ENCODE data around the gene ATOSB. TPM values are rescaled to one million over a fixed set of nuclear protein-coding genes. Genes with fewer than 3 reads are reported as not detected.
A peak's percentile ranks its signal among the peaks of the same experiment; 100 is the strongest.

The ATOSB gene
- 22.3 TPM for polyA plus RNA-seq (2013, experiment 1 of 2)
- polyA plus RNA-seq (2013, experiment 2 of 2), result 22.3 TPM

GRCh38 chr9:35115680-35116538 is at the start of gene ATOSB:
ATOSB (minus strand) TSS chr9:35115862; CDS start chr9:35108274, 7,588 bp downstream.
- H3K36me3 ChIP-seq (replicated peaks in 1 of 2; ENCODE audit: control insufficient read depth in 2 of 2, insufficient read depth in 2 of 2, low read length in 2 of 2), result no peaks in the 10 kb centered on the region
- no peak within 1 kb of the TSS for H2BK12ac ChIP-seq (ENCODE audit: low read length)
- peak within 1 kb of the TSS; percentile 73 for H3K14ac ChIP-seq (ENCODE audit: low read length)
- peak within 1 kb of the TSS; percentile 45 for H3K23ac ChIP-seq (ENCODE audit: low read depth, low read length, poor library complexity)
- H2AFZ ChIP-seq (ENCODE audit: low read length), result peak within 1 kb of the TSS; percentile 81
- WGBS, 2 donors (ENCODE audit: extremely low coverage in 2 of 2, insufficient read length in 2 of 2, insufficient replicate concordance in 1 of 2), result no CpG with 5 or more reads among the region's 54 CpGs
- H2BK120ac ChIP-seq (ENCODE audit: low read depth, low read length), result peak within 1 kb of the TSS; percentile 83
- H4K91ac ChIP-seq (ENCODE audit: low read depth, low read length, poor library complexity), result peak within 1 kb of the TSS; percentile 79
- peak within 1 kb of the TSS; percentile 92 for H3K4me2 ChIP-seq (ENCODE audit: insufficient read depth, low read length, poor library complexity, severe bottlenecking)
- H3K27ac ChIP-seq (replicated peaks; ENCODE audit: low read length), result peak within 1 kb of the TSS; percentile 100
- H3K4ac ChIP-seq (ENCODE audit: low read length), result no peak within 1 kb of the TSS
- H3K79me1 ChIP-seq (ENCODE audit: low read depth, low read length), result peaks cover 7% of the 10 kb centered on the region
- peak; percentile 99 for DNase-seq (ENCODE audit: low spot score)
- peak within 1 kb of the TSS; percentile 82 to 85 for H3K4me3 ChIP-seq (ENCODE audit: low read length in 2 of 2)
- H2BK5ac ChIP-seq (ENCODE audit: low read length), result peak within 1 kb of the TSS; percentile 69
- peaks cover 23 to 26% of the 10 kb centered on the region in 2 donors for H3K4me1 ChIP-seq (ENCODE audit: control insufficient read depth in 2 of 2, insufficient read depth in 1 of 2, low read depth in 1 of 2, low read length in 2 of 2)
- H2BK15ac ChIP-seq (ENCODE audit: low read length), result peak within 1 kb of the TSS; percentile 23
- H4K8ac ChIP-seq (ENCODE audit: low read depth, low read length), result no peak within 1 kb of the TSS
- no peaks in the 10 kb centered on the region for H3K9me3 ChIP-seq (replicated peaks in 1 of 2; ENCODE audit: control insufficient read depth in 2 of 2, insufficient read depth in 1 of 2, low read depth in 1 of 2, low read length in 2 of 2)
- H3K27me3 ChIP-seq (ENCODE audit: control insufficient read depth in 3 of 3, insufficient read depth in 3 of 3, low read depth in 1 of 3, low read length in 3 of 3), result peaks cover 0 to 3% (median 0%) of the 10 kb centered on the region in 3 experiments
- peak within 1 kb of the TSS; percentile 53 for H2AK5ac ChIP-seq (ENCODE audit: low read depth, low read length)
- H3K9ac ChIP-seq (ENCODE audit: low read depth, low read length, poor library complexity), result peak within 1 kb of the TSS; percentile 97
- peak within 1 kb of the TSS; percentile 91 for H3K18ac ChIP-seq (ENCODE audit: low read length)

DNA sequence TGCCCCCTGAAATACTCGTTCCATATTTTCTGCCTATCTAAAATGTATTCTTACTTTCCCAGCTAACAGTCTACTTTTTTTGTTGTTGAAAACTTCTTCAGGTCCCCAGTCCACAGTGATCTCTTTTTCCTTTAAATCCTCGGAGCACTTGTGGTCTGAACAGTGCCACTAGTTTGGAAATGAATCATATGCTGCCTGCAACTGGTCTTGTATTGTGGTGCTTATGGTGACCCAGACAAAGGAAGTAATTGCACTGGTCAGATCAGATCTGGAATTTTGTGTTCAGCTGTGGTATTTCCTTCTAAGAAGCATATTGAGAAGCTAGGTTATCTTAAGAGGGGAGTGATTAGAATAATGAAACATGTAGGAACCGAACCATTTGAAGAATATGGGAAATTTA is 49.0 kb upstream of the ATOSB start:
- H4K91ac ChIP-seq (ENCODE audit: low read depth, low read length, poor library complexity), result no peak overlapping the region
- no peak overlapping the region for H2BK15ac ChIP-seq (ENCODE audit: low read length)
- H3K36me3 ChIP-seq (replicated peaks in 1 of 2; ENCODE audit: control insufficient read depth in 2 of 2, insufficient read depth in 2 of 2, low read length in 2 of 2), result no peaks in the 10 kb centered on the region
- H3K4me2 ChIP-seq (ENCODE audit: insufficient read depth, low read length, poor library complexity, severe bottlenecking), result no peak overlapping the region
- no peak for DNase-seq (ENCODE audit: low spot score)
- H3K18ac ChIP-seq (ENCODE audit: low read length), result no peak overlapping the region
- H2BK12ac ChIP-seq (ENCODE audit: low read length), result no peak overlapping the region
- no peaks in the 10 kb centered on the region for H3K27me3 ChIP-seq (ENCODE audit: control insufficient read depth in 3 of 3, insufficient read depth in 3 of 3, low read depth in 1 of 3, low read length in 3 of 3)
- no peak overlapping the region for H3K9ac ChIP-seq (ENCODE audit: low read depth, low read length, poor library complexity)
- no peak overlapping the region for H2AFZ ChIP-seq (ENCODE audit: low read length)
- H4K8ac ChIP-seq (ENCODE audit: low read depth, low read length), result no peak overlapping the region
- H3K27ac ChIP-seq (replicated peaks; ENCODE audit: low read length), result no peak overlapping the region
- WGBS, 2 donors (ENCODE audit: extremely low coverage in 2 of 2, insufficient read length in 2 of 2, insufficient replicate concordance in 1 of 2), result no CpG with 5 or more reads among the region's 3 CpGs
- no peak overlapping the region for H2AK5ac ChIP-seq (ENCODE audit: low read depth, low read length)
- H3K23ac ChIP-seq (ENCODE audit: low read depth, low read length, poor library complexity), result no peak overlapping the region
- no peak overlapping the region for H3K4me3 ChIP-seq (ENCODE audit: low read length in 2 of 2)
- no peak overlapping the region for H2BK5ac ChIP-seq (ENCODE audit: low read length)
- no peak overlapping the region for H2BK120ac ChIP-seq (ENCODE audit: low read depth, low read length)
- no peaks in the 10 kb centered on the region for H3K79me1 ChIP-seq (ENCODE audit: low read depth, low read length)
- H3K14ac ChIP-seq (ENCODE audit: low read length), result no peak overlapping the region
- H3K9me3 ChIP-seq (replicated peaks in 1 of 2; ENCODE audit: control insufficient read depth in 2 of 2, insufficient read depth in 1 of 2, low read depth in 1 of 2, low read length in 2 of 2), result no peaks in the 10 kb centered on the region
- H3K4me1 ChIP-seq (ENCODE audit: control insufficient read depth in 2 of 2, insufficient read depth in 1 of 2, low read depth in 1 of 2, low read length in 2 of 2), result peaks cover 2 to 7% of the 10 kb centered on the region in 2 donors
- H3K4ac ChIP-seq (ENCODE audit: low read length), result no peak overlapping the region

DNA sequence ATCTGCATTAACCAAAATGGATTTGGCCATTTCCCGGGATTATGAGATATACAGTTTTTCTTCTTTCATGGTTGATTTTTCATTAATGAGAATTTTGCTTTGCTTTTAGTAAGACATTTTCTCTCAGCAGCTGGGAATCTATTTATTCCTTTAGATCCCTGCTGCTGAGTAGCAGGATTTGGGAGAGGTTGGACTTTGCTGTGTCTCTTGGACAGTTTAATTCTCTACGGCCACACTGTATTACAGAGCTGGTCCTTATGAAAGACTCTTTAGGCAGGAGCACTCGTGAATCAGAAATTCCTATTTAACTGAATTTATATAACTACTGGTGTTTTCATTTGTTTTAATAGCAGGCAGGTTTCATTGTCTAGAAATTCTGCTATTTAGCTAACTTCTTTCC is 47.8 kb upstream of the ATOSB start:
- Histone ChIP-seq H3K18ac (ENCODE audit: low read length) (no peak overlapping the region), H3K9ac (ENCODE audit: low read depth, low read length, poor library complexity) (no peak overlapping the region), H2BK15ac (ENCODE audit: low read length) (no peak overlapping the region), H3K79me1 (ENCODE audit: low read depth, low read length) (no peaks in the 10 kb centered on the region), H2BK120ac (ENCODE audit: low read depth, low read length) (no peak overlapping the region), H3K4me1 (ENCODE audit: control insufficient read depth in 2 of 2, insufficient read depth in 1 of 2, low read depth in 1 of 2, low read length in 2 of 2) (peaks cover 2 to 7% of the 10 kb centered on the region in 2 donors), H2AK5ac (ENCODE audit: low read depth, low read length) (no peak overlapping the region), H4K91ac (ENCODE audit: low read depth, low read length, poor library complexity) (no peak overlapping the region), H3K27ac (replicated peaks; ENCODE audit: low read length) (no peak overlapping the region), H3K27me3 (ENCODE audit: control insufficient read depth in 3 of 3, insufficient read depth in 3 of 3, low read depth in 1 of 3, low read length in 3 of 3) (no peaks in the 10 kb centered on the region), H3K4ac (ENCODE audit: low read length) (no peak overlapping the region), H4K8ac (ENCODE audit: low read depth, low read length) (no peak overlapping the region), H2AFZ (ENCODE audit: low read length) (no peak overlapping the region), H2BK12ac (ENCODE audit: low read length) (no peak overlapping the region), H3K4me3 (ENCODE audit: low read length in 2 of 2) (no peak overlapping the region), H3K14ac (ENCODE audit: low read length) (no peak overlapping the region), H2BK5ac (ENCODE audit: low read length) (no peak overlapping the region), H3K23ac (ENCODE audit: low read depth, low read length, poor library complexity) (no peak overlapping the region), H3K9me3 (replicated peaks in 1 of 2; ENCODE audit: control insufficient read depth in 2 of 2, insufficient read depth in 1 of 2, low read depth in 1 of 2, low read length in 2 of 2) (no peaks in the 10 kb centered on the region), H3K4me2 (ENCODE audit: insufficient read depth, low read length, poor library complexity, severe bottlenecking) (no peak overlapping the region), H3K36me3 (replicated peaks in 1 of 2; ENCODE audit: control insufficient read depth in 2 of 2, insufficient read depth in 2 of 2, low read length in 2 of 2) (no peaks in the 10 kb centered on the region)
- DNase-seq (ENCODE audit: low spot score), result no peak
- no CpG with 5 or more reads among the region's 3 CpGs for WGBS, 2 donors (ENCODE audit: extremely low coverage in 2 of 2, insufficient read length in 2 of 2, insufficient replicate concordance in 1 of 2)

DNA sequence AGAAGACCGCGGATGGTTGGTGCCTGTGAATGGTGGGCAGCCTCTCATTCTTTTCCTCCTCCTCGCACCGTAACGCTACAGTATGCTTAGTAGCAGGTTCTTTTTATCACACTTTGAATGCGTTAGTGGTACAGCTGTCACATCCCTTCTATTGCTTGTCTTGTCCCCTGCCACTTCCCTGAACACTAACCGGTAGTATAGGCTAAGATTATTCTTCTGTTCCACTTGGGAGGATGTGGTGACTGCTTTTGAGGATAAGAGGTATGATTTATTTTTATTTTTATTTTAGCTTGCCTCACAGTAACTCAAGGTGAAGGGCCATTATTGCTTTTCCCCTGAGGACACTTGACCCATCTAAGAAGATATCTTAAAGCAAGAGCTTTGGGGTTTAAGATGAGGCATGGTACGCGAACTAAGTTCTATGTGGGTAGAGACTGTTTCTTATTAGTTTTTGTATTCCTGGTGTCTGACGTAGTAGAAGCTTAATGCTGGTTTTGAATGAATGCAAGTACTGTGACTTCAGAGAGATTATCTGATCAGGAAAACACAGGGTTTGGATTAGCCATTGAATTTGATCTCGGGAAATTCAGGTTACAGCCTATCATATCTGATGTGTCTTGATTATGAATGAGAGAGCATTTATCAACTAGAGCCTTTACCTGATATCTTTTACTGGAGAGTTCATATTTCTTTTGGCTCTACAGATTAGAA is 47.1 kb upstream of the ATOSB start:
- Histone ChIP-seq H3K27ac (replicated peaks; ENCODE audit: low read length) (no peak overlapping the region), H3K23ac (ENCODE audit: low read depth, low read length, poor library complexity) (no peak overlapping the region)
- no CpG with 5 or more reads among the region's 11 CpGs for WGBS, 2 donors (ENCODE audit: extremely low coverage in 2 of 2, insufficient read length in 2 of 2, insufficient replicate concordance in 1 of 2)

More for the DNA sequence above, 47.1 kb upstream of the ATOSB start:
- Histone ChIP-seq H3K18ac (ENCODE audit: low read length) (no peak overlapping the region), H4K8ac (ENCODE audit: low read depth, low read length) (no peak overlapping the region), H3K27me3 (ENCODE audit: control insufficient read depth in 3 of 3, insufficient read depth in 3 of 3, low read depth in 1 of 3, low read length in 3 of 3) (no peaks in the 10 kb centered on the region), H3K4me2 (ENCODE audit: insufficient read depth, low read length, poor library complexity, severe bottlenecking) (peak overlapping the region; percentile 78), H3K4me3 (ENCODE audit: low read length in 2 of 2) (peak overlapping the region; percentile 76 to 94), H2AFZ (ENCODE audit: low read length) (peak overlapping the region; percentile 98), H3K14ac (ENCODE audit: low read length) (no peak overlapping the region), H3K9ac (ENCODE audit: low read depth, low read length, poor library complexity) (no peak overlapping the region), H2BK120ac (ENCODE audit: low read depth, low read length) (no peak overlapping the region), H2BK15ac (ENCODE audit: low read length) (no peak overlapping the region), H3K4me1 (ENCODE audit: control insufficient read depth in 2 of 2, insufficient read depth in 1 of 2, low read depth in 1 of 2, low read length in 2 of 2) (peaks cover 2 to 7% of the 10 kb centered on the region in 2 donors), H3K79me1 (ENCODE audit: low read depth, low read length) (no peaks in the 10 kb centered on the region), H4K91ac (ENCODE audit: low read depth, low read length, poor library complexity) (no peak overlapping the region), H2BK12ac (ENCODE audit: low read length) (no peak overlapping the region), H2BK5ac (ENCODE audit: low read length) (peak overlapping the region; percentile 91), H3K9me3 (replicated peaks in 1 of 2; ENCODE audit: control insufficient read depth in 2 of 2, insufficient read depth in 1 of 2, low read depth in 1 of 2, low read length in 2 of 2) (no peaks in the 10 kb centered on the region), H3K36me3 (replicated peaks in 1 of 2; ENCODE audit: control insufficient read depth in 2 of 2, insufficient read depth in 2 of 2, low read length in 2 of 2) (no peaks in the 10 kb centered on the region), H2AK5ac (ENCODE audit: low read depth, low read length) (no peak overlapping the region), H3K4ac (ENCODE audit: low read length) (no peak overlapping the region)
- DNase-seq (ENCODE audit: low spot score), result peak; percentile 0

Data from neuronal stem cell (in vitro differentiated cells).